Measurements from ENCODE around the gene ARGLU1. TPM values are rescaled to one million over a fixed set of nuclear protein-coding genes. Genes with fewer than 3 reads are reported as not detected.
A peak's percentile ranks its signal among the peaks of the same experiment; 100 is the strongest.

Gene ARGLU1
- total RNA-seq, 1 donor from 2014 or later: 56.9 TPM

DNA sequence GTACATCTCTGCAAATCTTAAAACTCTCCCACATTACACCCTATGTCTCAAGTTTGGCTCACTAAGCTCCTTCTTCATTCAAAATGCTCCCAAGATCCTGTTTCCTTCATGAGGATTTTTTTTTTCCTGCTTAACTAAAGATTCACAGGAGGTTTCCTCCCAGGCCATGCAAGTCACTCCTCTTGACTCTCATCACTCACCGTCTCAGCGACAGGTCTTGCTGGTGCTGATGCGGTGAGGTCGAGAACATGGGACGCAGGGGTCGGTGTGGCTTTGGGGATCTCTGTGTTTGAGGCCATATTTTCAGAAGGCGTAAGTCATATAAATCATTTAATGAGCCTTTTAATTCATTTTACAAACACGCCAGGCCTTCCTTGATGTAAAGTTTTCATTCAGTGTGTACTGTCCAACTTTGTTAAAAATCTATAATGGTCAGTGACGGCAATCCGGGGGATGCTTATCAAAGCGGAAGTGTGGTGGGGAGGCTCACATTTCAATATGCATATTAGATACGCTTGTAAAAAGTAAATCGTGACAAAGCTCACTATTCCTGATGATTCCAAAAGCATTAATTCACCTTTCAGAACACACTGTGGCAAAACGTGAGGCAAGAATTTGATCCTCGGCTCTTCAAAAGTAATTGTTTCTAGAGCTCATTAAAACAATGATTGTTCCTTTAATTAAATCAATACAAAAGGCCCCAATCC, 52.9 kb downstream of the ARGLU1 start:
- H3K27ac Mint-ChIP-seq (ENCODE audit: unreplicated experiment): peak overlapping the region; percentile 4
- H3K4me1 Mint-ChIP-seq (ENCODE audit: low read depth, unreplicated experiment): peaks cover 45% of the 10 kb centered on the region
- no peak for FAIRE-seq

DNA sequence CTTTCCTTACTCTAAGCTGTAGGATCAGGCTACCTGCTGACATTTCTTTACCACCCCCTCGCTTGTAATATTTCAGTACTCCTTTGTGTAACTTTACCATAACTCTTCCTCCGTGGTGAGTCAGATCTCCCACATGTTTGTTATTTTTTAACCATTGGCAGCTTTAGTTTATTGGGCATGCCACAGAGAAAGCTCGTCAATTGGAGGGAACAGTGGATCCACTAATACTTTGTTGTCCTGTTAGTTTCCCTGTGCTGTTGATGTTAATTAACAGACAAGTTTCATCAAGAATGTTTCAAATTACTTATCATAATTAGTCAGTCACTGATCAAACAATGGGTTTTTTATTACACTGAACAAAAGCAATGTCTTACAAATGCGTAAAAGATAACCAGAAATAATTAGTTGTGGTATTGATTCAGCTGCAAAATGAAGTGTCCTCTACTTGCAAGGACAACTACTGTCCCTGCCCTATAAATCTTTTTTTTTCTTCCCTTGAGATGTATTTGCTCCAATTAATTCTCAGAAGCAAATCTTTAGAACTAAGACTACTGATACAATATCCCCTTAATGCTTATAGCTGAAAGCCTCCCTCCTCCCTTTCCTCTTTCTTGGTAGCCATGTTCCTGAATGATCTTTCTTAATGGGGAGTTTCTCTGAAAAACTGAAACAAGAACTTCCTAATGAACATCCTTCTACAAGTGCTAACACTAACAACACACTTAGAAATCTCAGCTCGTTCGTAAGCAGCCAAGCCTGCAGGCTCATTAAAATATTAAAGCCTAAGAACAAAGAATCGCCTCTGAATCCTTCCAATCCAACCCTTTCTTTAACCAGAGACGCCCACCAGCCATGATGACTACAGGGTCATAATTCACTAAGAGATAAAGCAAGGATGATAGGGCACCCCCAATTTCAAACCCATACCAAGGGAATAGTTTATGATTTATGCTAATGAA, 54.6 kb downstream of the ARGLU1 start:
- H3K4me2 ChIP-seq (ENCODE audit: low read length): peak overlapping the region; percentile 59
- H3K36me3 Mint-ChIP-seq (ENCODE audit: low read depth, unreplicated experiment): peaks cover 10% of the 10 kb centered on the region
- H4K20me1 ChIP-seq (ENCODE audit: insufficient read depth, low read length): peaks cover 6% of the 10 kb centered on the region
- H3K9me3 Mint-ChIP-seq (ENCODE audit: unreplicated experiment): no peaks in the 10 kb centered on the region
- peaks cover 41% of the 10 kb centered on the region for H3K4me1 ChIP-seq (ENCODE audit: insufficient read depth, low read length)
- no peaks in the 10 kb centered on the region for H3K27me3 ChIP-seq (ENCODE audit: insufficient read depth, low read length)
- peaks cover 99% of the 10 kb centered on the region for H3K79me2 ChIP-seq (ENCODE audit: insufficient read depth, low read length)
- no peak overlapping the region for H3K4me3 ChIP-seq (ENCODE audit: insufficient read depth, low read depth, low read length)
- H3K36me3 ChIP-seq (ENCODE audit: insufficient read depth, low read length): peaks cover 11% of the 10 kb centered on the region
- H3K9me3 ChIP-seq (ENCODE audit: insufficient read depth, low read depth, low read length): no peaks in the 10 kb centered on the region
- no peak overlapping the region for H2AFZ ChIP-seq (ENCODE audit: low read depth, low read length)
- peak; percentile 73 for DNase-seq (ENCODE audit: low read depth)
- peak overlapping the region; percentile 24 for H3K9ac ChIP-seq (ENCODE audit: low read length)
- TF ChIP-seq, protein P1, sequence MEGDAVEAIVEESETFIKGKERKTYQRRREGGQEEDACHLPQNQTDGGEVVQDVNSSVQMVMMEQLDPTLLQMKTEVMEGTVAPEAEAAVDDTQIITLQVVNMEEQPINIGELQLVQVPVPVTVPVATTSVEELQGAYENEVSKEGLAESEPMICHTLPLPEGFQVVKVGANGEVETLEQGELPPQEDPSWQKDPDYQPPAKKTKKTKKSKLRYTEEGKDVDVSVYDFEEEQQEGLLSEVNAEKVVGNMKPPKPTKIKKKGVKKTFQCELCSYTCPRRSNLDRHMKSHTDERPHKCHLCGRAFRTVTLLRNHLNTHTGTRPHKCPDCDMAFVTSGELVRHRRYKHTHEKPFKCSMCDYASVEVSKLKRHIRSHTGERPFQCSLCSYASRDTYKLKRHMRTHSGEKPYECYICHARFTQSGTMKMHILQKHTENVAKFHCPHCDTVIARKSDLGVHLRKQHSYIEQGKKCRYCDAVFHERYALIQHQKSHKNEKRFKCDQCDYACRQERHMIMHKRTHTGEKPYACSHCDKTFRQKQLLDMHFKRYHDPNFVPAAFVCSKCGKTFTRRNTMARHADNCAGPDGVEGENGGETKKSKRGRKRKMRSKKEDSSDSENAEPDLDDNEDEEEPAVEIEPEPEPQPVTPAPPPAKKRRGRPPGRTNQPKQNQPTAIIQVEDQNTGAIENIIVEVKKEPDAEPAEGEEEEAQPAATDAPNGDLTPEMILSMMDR (IDR thresholded peaks at IDR 0.05; ENCODE audit: insufficient read depth, low read depth, low read length): no peak
- no peak for TF ChIP-seq EZH2 (IDR thresholded peaks at IDR 0.05; ENCODE audit: insufficient read depth, low read length)
- H3K27ac Mint-ChIP-seq (ENCODE audit: unreplicated experiment): peak overlapping the region; percentile 92
- peak overlapping the region; percentile 66 for H3K4me3 Mint-ChIP-seq (ENCODE audit: unreplicated experiment)
- peaks cover 44% of the 10 kb centered on the region for H3K4me1 Mint-ChIP-seq (ENCODE audit: low read depth, unreplicated experiment)
- peak; percentile 60 for FAIRE-seq
- peak overlapping the region; percentile 60 for H3K27ac ChIP-seq (ENCODE audit: low read depth, low read length)
- no peaks in the 10 kb centered on the region for H3K27me3 Mint-ChIP-seq (ENCODE audit: low read depth, unreplicated experiment)

More for the DNA sequence above, 52.9 kb downstream of the ARGLU1 start:
- no peaks in the 10 kb centered on the region for H3K9me3 Mint-ChIP-seq (ENCODE audit: unreplicated experiment)
- Histone ChIP-seq H3K9me3 (ENCODE audit: insufficient read depth, low read depth, low read length) (no peaks in the 10 kb centered on the region), H3K79me2 (ENCODE audit: insufficient read depth, low read length) (peaks cover 99% of the 10 kb centered on the region), H3K27me3 (ENCODE audit: insufficient read depth, low read length) (no peaks in the 10 kb centered on the region), H3K27ac (ENCODE audit: low read depth, low read length) (peak overlapping the region; percentile 32), H3K4me3 (ENCODE audit: insufficient read depth, low read depth, low read length) (no peak overlapping the region), H4K20me1 (ENCODE audit: insufficient read depth, low read length) (peaks cover 12% of the 10 kb centered on the region), H3K36me3 (ENCODE audit: insufficient read depth, low read length) (peaks cover 4% of the 10 kb centered on the region), H3K4me2 (ENCODE audit: low read length) (peak overlapping the region; percentile 32), H2AFZ (ENCODE audit: low read depth, low read length) (no peak overlapping the region), H3K4me1 (ENCODE audit: insufficient read depth, low read length) (peaks cover 30% of the 10 kb centered on the region), H3K9ac (ENCODE audit: low read length) (peak overlapping the region; percentile 4)
- no peak overlapping the region for H3K4me3 Mint-ChIP-seq (ENCODE audit: unreplicated experiment)
- no peaks in the 10 kb centered on the region for H3K27me3 Mint-ChIP-seq (ENCODE audit: low read depth, unreplicated experiment)
- H3K36me3 Mint-ChIP-seq (ENCODE audit: low read depth, unreplicated experiment): peaks cover 8% of the 10 kb centered on the region
- DNase-seq (ENCODE audit: low read depth): no peak
- TF ChIP-seq, protein P1 (IDR thresholded peaks at IDR 0.05; ENCODE audit: insufficient read depth, low read depth, low read length): no peak
- TF ChIP-seq EZH2 (IDR thresholded peaks at IDR 0.05; ENCODE audit: insufficient read depth, low read length): no peak
